IMR-90 (cell line): ENCODE results near the gene ZNF480. TPM values are rescaled to one million over a fixed set of nuclear protein-coding genes. Genes with fewer than 3 reads are reported as not detected.

Source experiments
- ATAC-seq: fragments of 200-7000 bp; cut with Tn5 transposase; 2 replicates; pipeline ENCODE4 v1.9.1; 2020; ENCODE audit warnings: low read depth, mild to moderate bottlenecking, moderate library complexity
- BruUV-seq: library from RNA; stranded (reverse); fragments of 400-500 nt; replicated peaks from 2 replicates; lab custom pipeline; 2021; lab: Mats Ljungman, UMichigan
- CTCF ChIA-PET: fragments of 300-600 bp; formaldehyde crosslinking; extraction: SDS; loops from one replicate; lab custom pipeline; 2021; ENCODE audit warnings: antibody characterized with exemption; lab: Yijun Ruan, JAX
- POLR2A ChIA-PET: fragments of 300-600 bp; sonication (Branson Sonifier 250); formaldehyde crosslinking; loops from one replicate; lab custom pipeline; 2022; ENCODE audit warnings: antibody characterized with exemption; ENCODE audit not compliant: unreplicated experiment; lab: Charles Lee
- DNase-seq: peaks from one replicate; pipeline ENCODE4 v3.0.0; 2013
- H2AFZ ChIP-seq: replicated peaks from 2 replicates; pipeline ENCODE3; 2013; ENCODE audit warnings: low read length, mild to moderate bottlenecking; ENCODE audit not compliant: poor library complexity
- H2AK5ac ChIP-seq: 2 replicates; pipeline ENCODE4 v1.6.1; 2013; ENCODE audit warnings: low read depth, low read length, inconsistent platforms
- H2AK9ac ChIP-seq: replicated peaks from 2 replicates; pipeline ENCODE3; 2013; ENCODE audit warnings: mild to moderate bottlenecking, low read depth, low read length, moderate library complexity; ENCODE audit not compliant: poor library complexity
- H2BK120ac ChIP-seq: 2 replicates; pipeline ENCODE4 v1.6.1; 2013; ENCODE audit warnings: low read depth, low read length, inconsistent platforms
- H2BK15ac ChIP-seq: 3 replicates; pipeline ENCODE4 v1.6.1; 2013; ENCODE audit warnings: low read depth, low read length, inconsistent platforms
- H2BK20ac ChIP-seq: 2 replicates; pipeline ENCODE4 v1.6.1; 2013; ENCODE audit warnings: low read depth, mild to moderate bottlenecking, inconsistent platforms, low read length, moderate library complexity
- H2BK5ac ChIP-seq: 2 replicates; pipeline ENCODE4 v1.6.1; 2013; ENCODE audit warnings: mild to moderate bottlenecking, low read depth, low read length, inconsistent platforms; ENCODE audit not compliant: poor library complexity, severe bottlenecking
- H3K14ac ChIP-seq: replicated peaks from 2 replicates; pipeline ENCODE4 v1.6.1; 2013; ENCODE audit warnings: low read depth, low read length, inconsistent platforms
- H3K18ac ChIP-seq: 2 replicates; pipeline ENCODE4 v1.6.1; 2013; ENCODE audit warnings: low read depth, low read length, control low read depth
- H3K23ac ChIP-seq: 2 replicates; pipeline ENCODE4 v1.6.1; 2013; ENCODE audit warnings: low read depth, low read length, inconsistent platforms
- H3K27ac ChIP-seq: 2 replicates; pipeline ENCODE4 v1.5.1; 2013; ENCODE audit warnings: mild to moderate bottlenecking, control low read depth, low read length; ENCODE audit not compliant: insufficient read depth
- H3K27me3 ChIP-seq: 2 replicates; pipeline ENCODE4 v1.6.1; 2013; ENCODE audit warnings: low read length; ENCODE audit not compliant: control insufficient read depth, insufficient read depth
- H3K36me3 ChIP-seq: 2 replicates; pipeline ENCODE4 v1.6.1; 2013; ENCODE audit warnings: low read length, mixed read lengths; ENCODE audit not compliant: control insufficient read depth, insufficient read depth
- H3K4ac ChIP-seq: 2 replicates; pipeline ENCODE4 v1.6.1; 2013; ENCODE audit warnings: low read depth, low read length, inconsistent platforms
- H3K4me1 ChIP-seq: 2 replicates; pipeline ENCODE4 v1.6.1; 2013; ENCODE audit warnings: low read length, mixed read lengths; ENCODE audit not compliant: control insufficient read depth, insufficient read depth
- H3K4me2 ChIP-seq: 2 replicates; pipeline ENCODE4 v1.6.1; 2013; ENCODE audit warnings: low read depth, mild to moderate bottlenecking, control low read depth, low read length, moderate library complexity
- H3K4me3 ChIP-seq: 2 replicates; pipeline ENCODE4 v1.5.1; 2013; ENCODE audit warnings: low read depth, mild to moderate bottlenecking, control low read depth, low read length, moderate library complexity; ENCODE audit not compliant: insufficient read depth
- H3K56ac ChIP-seq: 2 replicates; pipeline ENCODE4 v1.6.1; 2013; ENCODE audit warnings: low read length, inconsistent platforms; ENCODE audit not compliant: insufficient read depth; ENCODE audit errors: extremely low read depth
- H3K79me1 ChIP-seq, 2 experiments: 2 replicates each; pipeline ENCODE4 v1.6.1; 2013; ENCODE audit warnings: low read length in 2 of 2, inconsistent platforms in 1 of 2, low read depth in 1 of 2
- H3K9ac ChIP-seq: 2 replicates; pipeline ENCODE4 v1.6.1; 2013; ENCODE audit warnings: low read depth, low read length, control low read depth
- H3K9me1 ChIP-seq: 2 replicates; pipeline ENCODE4 v1.6.1; 2013; ENCODE audit warnings: low read length, inconsistent platforms; ENCODE audit not compliant: insufficient read depth
- H3K9me3 ChIP-seq: 2 replicates; pipeline ENCODE4 v1.6.1; 2013; ENCODE audit warnings: low read length; ENCODE audit not compliant: control insufficient read depth, insufficient read depth
- H4K20me1 ChIP-seq: 2 replicates; pipeline ENCODE4 v1.6.1; 2013; ENCODE audit warnings: low read length, inconsistent platforms; ENCODE audit not compliant: insufficient read depth
- H4K5ac ChIP-seq: 2 replicates; pipeline ENCODE4 v1.6.1; 2013; ENCODE audit warnings: mild to moderate bottlenecking, low read depth, low read length, control low read depth
- H4K8ac ChIP-seq, 2 experiments: 2 replicates each; pipeline ENCODE4 v1.6.1; 2013; ENCODE audit warnings: low read depth in 2 of 2, low read length in 2 of 2, control low read depth in 1 of 2, inconsistent platforms in 1 of 2
- H4K91ac ChIP-seq: 2 replicates; pipeline ENCODE4 v1.6.1; 2013; ENCODE audit warnings: low read depth, low read length, inconsistent platforms; ENCODE audit not compliant: insufficient read depth
- CTCF ChIP-seq: conservative IDR thresholded peaks from 2 replicates; pipeline ENCODE4 v1.5.1; 2012; ENCODE audit warnings: mild to moderate bottlenecking, low read depth, low read length, improper control_type of control experiment
- WGBS, 2 experiments: methylation state at CpG; one replicate each; pipeline versions ENCODE4 v1.1.5 to v1.1.7; 2013; ENCODE audit warnings: missing lambda C conversion rate in 2 of 2; ENCODE audit not compliant: insufficient read length in 1 of 2; ENCODE audit errors: extremely low coverage in 2 of 2; 5-methylcytosine and 5-hydroxymethylcytosine counted together
- dilution Hi-C: fragments of 300-500 bp; cut with HindIII; formaldehyde crosslinking; loops from one replicate; pipeline ENCODE4 v1.14.3; 2018; ENCODE audit warnings: low sequenced_read_pairs; ENCODE audit not compliant: unreplicated experiment
- in situ Hi-C: fragments of 300-500 bp; cut with MboI; formaldehyde crosslinking; loops from 3 replicates; pipeline ENCODE4 v1.14.3; 2019; ENCODE audit warnings: low sequenced_read_pairs, inconsistent platforms, mixed read lengths
- intact Hi-C: fragments of 100-400 bp; cut with micrococcal nuclease; formaldehyde crosslinking; loops from 2 replicates; pipeline ENCODE4 v1.10.0; 2022
- polyA plus RNA-seq, 3 experiments: library from polyadenylated mRNA; depleted of rRNA; stranded (reverse); fragments of >200 nt; gene quantifications; 2 replicates each; pipeline ENCODE4 v1.2.3, GENCODE V29; 2012; ENCODE audit warnings: low replicate concordance in 1 of 3
- total RNA-seq: library from RNA; depleted of rRNA; stranded (reverse); fragments of >200 nt; gene quantifications from 2 replicates; pipeline ENCODE4 v1.2.3, GENCODE V29; 2012

Gene ZNF480
- total and polyA plus RNA-seq, 2 of the 4 experiments (the other 2 are of a cell fraction): 6.3 to 10.9 TPM

GRCh38 chr19:52273301-52273700 lies 23.7 kb upstream of the ZNF480 start:
- Histone ChIP-seq H3K36me3 (peaks cover 17% of the 10 kb centered on the region), H3K18ac (no peak overlapping the region), H3K23ac (no peak overlapping the region), H2BK20ac (no peak overlapping the region), H2BK5ac (no peak overlapping the region), H4K5ac (no peak overlapping the region), H3K14ac (no peak overlapping the region), H2BK15ac (no peak overlapping the region), H2BK120ac (no peak overlapping the region), H3K9me1 (no peaks in the 10 kb centered on the region), H3K27me3 (no peaks in the 10 kb centered on the region), H3K4me3 (no peak overlapping the region), H3K9me3 (peaks cover 8% of the 10 kb centered on the region; the same call in 1 of the 2 replicates), H2AK5ac (no peak overlapping the region), H4K91ac (no peak overlapping the region), H3K4ac (no peak overlapping the region), H3K56ac (no peak overlapping the region), H2AFZ (no peak overlapping the region), H4K8ac (no peak overlapping the region), H4K20me1 (no peaks in the 10 kb centered on the region), H3K27ac (no peak overlapping the region), H3K79me1 (peaks cover 32 to 49% of the 10 kb centered on the region in 2 experiments), H3K4me2 (no peak overlapping the region), H2AK9ac (no peak overlapping the region), H3K9ac (no peak overlapping the region), H3K4me1 (peaks cover 2% of the 10 kb centered on the region)
- no peak for ATAC-seq
- in situ Hi-C loops (no loop called here), dilution Hi-C loops (no loop called here), intact Hi-C loops (no loop called here)
- ChIA-PET POLR2A (no interaction called here), CTCF (no interaction called here)
- TF ChIP-seq CTCF: no peak
- 100% methylated on average over 2 of the region's 2 CpGs; no CpG with 5 or more reads in 1 of the 2 experiments for WGBS, 2 experiments
- no TSS peak for BruUV-seq
- DNase-seq: no peak
